H9 (cell line): ENCODE measurements around the gene RAD18. TPM values are rescaled to one million over a fixed set of nuclear protein-coding genes. Genes with fewer than 3 reads are reported as not detected.

Experiments used
- DNase-seq: peaks from one replicate; pipeline ENCODE4 v3.0.0-alpha.2; 2017
- H2AFZ ChIP-seq: one replicate; pipeline ENCODE4 v1.6.1; 2013; ENCODE audit warnings: mild to moderate bottlenecking, low read length, control low read depth, moderate library complexity
- H2AK5ac ChIP-seq: 2 replicates; pipeline ENCODE4 v1.6.1; 2013; ENCODE audit warnings: low read length, control low read depth, mixed read lengths; ENCODE audit not compliant: insufficient read length
- H2BK120ac ChIP-seq: one replicate; pipeline ENCODE4 v1.6.1; 2013; ENCODE audit warnings: low read depth, mild to moderate bottlenecking, low read length, control low read depth, inconsistent platforms; ENCODE audit not compliant: poor library complexity, severe bottlenecking
- H2BK12ac ChIP-seq: 2 replicates; pipeline ENCODE4 v1.6.1; 2013; ENCODE audit warnings: low read length, control low read depth, mixed read lengths, low read depth; ENCODE audit not compliant: insufficient read length
- H2BK15ac ChIP-seq: 2 replicates; pipeline ENCODE4 v1.6.1; 2013; ENCODE audit warnings: low read depth, low read length, control low read depth
- H2BK20ac ChIP-seq: one replicate; pipeline ENCODE4 v1.6.1; 2013; ENCODE audit warnings: low read depth, mild to moderate bottlenecking, low read length, control low read depth, inconsistent platforms; ENCODE audit not compliant: poor library complexity, severe bottlenecking
- H2BK5ac ChIP-seq: 2 replicates; pipeline ENCODE4 v1.6.1; 2013; ENCODE audit warnings: low read length, control low read depth, mixed read lengths; ENCODE audit not compliant: insufficient read length
- H3K14ac ChIP-seq: 2 replicates; pipeline ENCODE4 v1.6.1; 2013; ENCODE audit warnings: low read length, control low read depth; ENCODE audit not compliant: insufficient read depth
- H3K18ac ChIP-seq: 2 replicates; pipeline ENCODE4 v1.6.1; 2013; ENCODE audit warnings: low read depth, mild to moderate bottlenecking, mixed read lengths, low read length, control low read depth; ENCODE audit not compliant: insufficient read length
- H3K23ac ChIP-seq: 2 replicates; pipeline ENCODE4 v1.6.1; 2013; ENCODE audit warnings: low read length, control low read depth, mixed read lengths, low read depth; ENCODE audit not compliant: insufficient read length
- H3K23me2 ChIP-seq: 2 replicates; pipeline ENCODE4 v1.6.1; 2013; ENCODE audit warnings: low read depth, mild to moderate bottlenecking, mixed read lengths, low read length, control low read depth; ENCODE audit not compliant: insufficient read length, poor library complexity, severe bottlenecking
- H3K27ac ChIP-seq: 2 replicates; pipeline ENCODE4 v1.5.1; 2013; ENCODE audit warnings: low read length, control low read depth, mixed read lengths, low read depth; ENCODE audit not compliant: insufficient read length
- H3K27me3 ChIP-seq: 2 replicates; pipeline ENCODE4 v1.6.1; 2013; ENCODE audit warnings: low read length, control low read depth, inconsistent platforms; ENCODE audit not compliant: insufficient read depth
- H3K4ac ChIP-seq: 2 replicates; pipeline ENCODE4 v1.6.1; 2013; ENCODE audit warnings: low read depth, mild to moderate bottlenecking, control low read depth, inconsistent platforms, low read length, moderate library complexity
- H3K4me1 ChIP-seq: 2 replicates; pipeline ENCODE4 v1.6.1; 2013; ENCODE audit warnings: low read length, control low read depth, inconsistent platforms; ENCODE audit not compliant: insufficient read depth
- H3K4me2 ChIP-seq: 2 replicates; pipeline ENCODE4 v1.6.1; 2013; ENCODE audit warnings: low read length, control low read depth, mixed read lengths; ENCODE audit not compliant: insufficient read length, insufficient read depth
- H3K56ac ChIP-seq: 2 replicates; pipeline ENCODE4 v1.6.1; 2013; ENCODE audit warnings: low read depth, mild to moderate bottlenecking, mixed read lengths, low read length, control low read depth; ENCODE audit not compliant: insufficient read length
- H3K79me1 ChIP-seq: 2 replicates; pipeline ENCODE4 v1.6.1; 2013; ENCODE audit warnings: low read depth, mild to moderate bottlenecking, moderate library complexity, low read length, control low read depth, inconsistent platforms; ENCODE audit not compliant: insufficient read depth, poor library complexity, severe bottlenecking
- H3K79me2 ChIP-seq: 2 replicates; pipeline ENCODE4 v1.6.1; 2013; ENCODE audit warnings: low read length, control low read depth, inconsistent platforms; ENCODE audit not compliant: insufficient read depth
- H3K9ac ChIP-seq: 2 replicates; pipeline ENCODE4 v1.6.1; 2013; ENCODE audit warnings: low read length, control low read depth, mixed read lengths; ENCODE audit not compliant: insufficient read length; ENCODE audit errors: extremely low read depth
- H3K9me3 ChIP-seq: one replicate; pipeline ENCODE4 v1.6.1; 2013; ENCODE audit warnings: low read depth, low read length, inconsistent platforms; ENCODE audit not compliant: control insufficient read depth
- H3T11ph ChIP-seq: one replicate; pipeline ENCODE4 v1.6.1; 2013; ENCODE audit warnings: mild to moderate bottlenecking, low read length, control low read depth, inconsistent platforms
- H4K20me1 ChIP-seq: one replicate; pipeline ENCODE4 v1.6.1; 2013; ENCODE audit not compliant: control insufficient read depth, insufficient read length, insufficient read depth
- H4K5ac ChIP-seq: 2 replicates; pipeline ENCODE4 v1.6.1; 2013; ENCODE audit warnings: low read depth, mild to moderate bottlenecking, mixed read lengths, low read length, control low read depth; ENCODE audit not compliant: insufficient read length
- H4K8ac ChIP-seq: replicated peaks from 2 replicates; pipeline ENCODE4 v1.6.1; 2013; ENCODE audit warnings: low read length, control low read depth, mixed read lengths, low read depth; ENCODE audit not compliant: insufficient read length
- H4K91ac ChIP-seq: 2 replicates; pipeline ENCODE4 v1.6.1; 2013; ENCODE audit warnings: low read depth, mild to moderate bottlenecking, moderate library complexity, mixed read lengths, low read length, control low read depth; ENCODE audit not compliant: insufficient read length
- H3K27ac Mint-ChIP-seq, 3 experiments: 2 replicates in 2 of 3; 3 replicates in 1 of 3; pipeline ENCODE4 v1.8.0; 2020 to 2021; ENCODE audit warnings: mixed read lengths in 3 of 3, mild to moderate bottlenecking in 1 of 3, moderate library complexity in 1 of 3
- H3K27me3 Mint-ChIP-seq: 2 replicates; pipeline ENCODE4 v1.8.0; 2021; ENCODE audit warnings: low read depth, mild to moderate bottlenecking, moderate library complexity, mixed read lengths
- H3K36me3 Mint-ChIP-seq, 3 experiments: 2 replicates in 2 of 3; 3 replicates in 1 of 3; pipeline ENCODE4 v1.8.0; 2020 to 2021; ENCODE audit warnings: low read depth in 3 of 3, mixed read lengths in 3 of 3; ENCODE audit not compliant: insufficient read depth in 1 of 3
- H3K4me1 Mint-ChIP-seq, 2 experiments: 2 replicates each; pipeline ENCODE4 v1.8.0; 2020; ENCODE audit warnings: mixed read lengths in 2 of 2
- H3K4me3 Mint-ChIP-seq, 2 experiments: 2 replicates in 1 of 2; 3 replicates in 1 of 2; pipeline ENCODE4 v1.8.0; 2020 to 2021; ENCODE audit warnings: mild to moderate bottlenecking in 2 of 2, mixed read lengths in 2 of 2, moderate library complexity in 1 of 2
- H3K9me3 Mint-ChIP-seq, 2 experiments: 2 replicates in 1 of 2; 3 replicates in 1 of 2; pipeline ENCODE4 v1.8.0; 2020; ENCODE audit warnings: mild to moderate bottlenecking in 2 of 2, mixed read lengths in 2 of 2, moderate library complexity in 1 of 2
- CTCF ChIP-seq: fragments of 200-600 bp; sonication (generic); conservative IDR thresholded peaks from 3 replicates; pipeline ENCODE4 v1.8.0; 2021; ENCODE audit warnings: antibody characterized with exemption, mild to moderate bottlenecking
- WGBS: extraction: QIAGEN DNeasy Blood & Tissue Kit; methylation state at CpG from one replicate; pipeline ENCODE4 v1.1.7; 2013; ENCODE audit warnings: missing lambda C conversion rate, low lambda C conversion rate, mixed read lengths; ENCODE audit not compliant: insufficient read length; ENCODE audit errors: extremely low coverage; 5-methylcytosine and 5-hydroxymethylcytosine counted together
- total RNA-seq: library from RNA; stranded (reverse); gene quantifications from 2 replicates; pipeline ENCODE4 v1.2.1, GENCODE V29; 2021

The RAD18 gene
- total RNA-seq, 1 experiment from 2014 or later = 27.8 TPM

GRCh38 chr3:8938021-8938420, 25.3 kb downstream of the RAD18 start:
- Histone ChIP-seq H3K9ac (no peak overlapping the region), H2AK5ac (no peak overlapping the region), H3K79me2 (no peaks in the 10 kb centered on the region), H3K23ac (no peak overlapping the region), H2BK20ac (no peak overlapping the region), H3K18ac (no peak overlapping the region), H4K8ac (no peak overlapping the region), H2AFZ (no peak overlapping the region), H2BK15ac (no peak overlapping the region), H3K4me1 (no peaks in the 10 kb centered on the region), H4K5ac (no peak overlapping the region), H3K4ac (no peak overlapping the region), H3K4me2 (no peak overlapping the region), H3T11ph (no peak overlapping the region), H3K79me1 (no peaks in the 10 kb centered on the region), H2BK5ac (no peak overlapping the region), H3K56ac (no peak overlapping the region), H4K91ac (no peak overlapping the region), H3K27ac (no peak overlapping the region), H3K27me3 (no peaks in the 10 kb centered on the region), H2BK120ac (no peak overlapping the region), H3K9me3 (no peaks in the 10 kb centered on the region), H3K14ac (no peak overlapping the region), H2BK12ac (no peak overlapping the region), H4K20me1 (no peaks in the 10 kb centered on the region), H3K23me2 (no peaks in the 10 kb centered on the region)
- no peak overlapping the region for H3K4me3 Mint-ChIP-seq
- no peak overlapping the region for H3K27ac Mint-ChIP-seq
- peak; percentile 47; the same call in 2 of the 3 replicates for TF ChIP-seq CTCF
- H3K9me3 Mint-ChIP-seq = peaks cover under 1 to 6% of the 10 kb centered on the region in 2 experiments; a peak in 3 of 5 replicates
- no peaks in the 10 kb centered on the region for H3K4me1 Mint-ChIP-seq
- peaks cover 13 to 54% (median 37%) of the 10 kb centered on the region in 3 experiments; a peak in 6 of 7 replicates for H3K36me3 Mint-ChIP-seq
- no CpG with 5 or more reads among the region's 1 CpG for WGBS
- DNase-seq = no peak
- H3K27me3 Mint-ChIP-seq = no peaks in the 10 kb centered on the region
